Measurements from ENCODE around the gene NEK8. TPM values are rescaled to one million over a fixed set of nuclear protein-coding genes. Genes with fewer than 3 reads are reported as not detected.
A peak's percentile ranks its signal among the peaks of the same experiment; 100 is the strongest.

The NEK8 gene
- total and polyA plus RNA-seq, 9 of the 15 experiments (the other 6 are each of a cell fraction or from before 2014, with no cell fraction given): 0.98 to 16.6 (median 4.6) TPM

- TF ChIP-seq ZHX1 (conservative IDR thresholded peaks at IDR 0.05; ENCODE audit: low read length) (0 out of 2 replicates have a peak, but pooled peaks have one; percentile 37), JUN (IDR thresholded peaks at IDR 0.05; ENCODE audit: borderline replicate concordance, low read depth, low read length) (peak; percentile 67; the same call in 1 of the 2 replicates), JUN (CRISPR knock-in tag; IDR thresholded peaks at IDR 0.05; ENCODE audit: borderline replicate concordance) (0 out of 2 replicates have a peak, but pooled peaks have one; percentile 53), ZNF507 (tag; conservative IDR thresholded peaks at IDR 0.05) (no peak), ZNF668 (CRISPR knock-in tag; IDR thresholded peaks at IDR 0.05) (no peak), CBX5 (IDR thresholded peaks at IDR 0.05; ENCODE audit: borderline replicate concordance, low read depth) (peak; percentile 80; the same call in 1 of the 2 replicates), ARNT (IDR thresholded peaks at IDR 0.05) (peak; percentile 46 to 67; a peak in 2 of 4 replicates), HCFC1 (IDR thresholded peaks at IDR 0.05; ENCODE audit: low read depth, low read length) (peak; percentile 52), NFE2L1 (tag; IDR thresholded peaks at IDR 0.05; ENCODE audit: borderline replicate concordance, low read depth) (no peak), TCF3 (CRISPR knock-in tag; IDR thresholded peaks at IDR 0.05) (peak; percentile 23; the same call in 1 of the 2 replicates), CTBP1 (IDR thresholded peaks at IDR 0.05; ENCODE audit: borderline replicate concordance) (peak; percentile 86; the same call in 1 of the 2 replicates), PRPF4 (IDR thresholded peaks at IDR 0.05; ENCODE audit: insufficient read depth, low read depth, low read length, poor library complexity, severe bottlenecking) (peak; percentile 44), L3MBTL2 (IDR thresholded peaks at IDR 0.05) (peak; percentile 83), MAFF (IDR thresholded peaks at IDR 0.05; ENCODE audit: low read length) (no peak), SMAD1 (IDR thresholded peaks at IDR 0.05; ENCODE audit: low read depth, low read length, partially characterized antibody) (peak; percentile 66), CEBPG (CRISPR knock-in tag; IDR thresholded peaks at IDR 0.05) (peak; percentile 11; the same call in 1 of the 2 replicates), CEBPG (tag; conservative IDR thresholded peaks at IDR 0.05 in 1 of 2, IDR thresholded peaks at IDR 0.05 in 1 of 2) (no peak), CBFB (CRISPR knock-in tag; IDR thresholded peaks at IDR 0.05) (peak; percentile 70), TBL1XR1 (IDR thresholded peaks at IDR 0.05; ENCODE audit: low read length in 2 of 2) (peak; percentile 52 to 57; a peak in 2 of 4 replicates), ZNF76 (CRISPR knock-in tag; IDR thresholded peaks at IDR 0.05; ENCODE audit: borderline replicate concordance) (no peak)
- TF ChIP-seq, protein P1, sequence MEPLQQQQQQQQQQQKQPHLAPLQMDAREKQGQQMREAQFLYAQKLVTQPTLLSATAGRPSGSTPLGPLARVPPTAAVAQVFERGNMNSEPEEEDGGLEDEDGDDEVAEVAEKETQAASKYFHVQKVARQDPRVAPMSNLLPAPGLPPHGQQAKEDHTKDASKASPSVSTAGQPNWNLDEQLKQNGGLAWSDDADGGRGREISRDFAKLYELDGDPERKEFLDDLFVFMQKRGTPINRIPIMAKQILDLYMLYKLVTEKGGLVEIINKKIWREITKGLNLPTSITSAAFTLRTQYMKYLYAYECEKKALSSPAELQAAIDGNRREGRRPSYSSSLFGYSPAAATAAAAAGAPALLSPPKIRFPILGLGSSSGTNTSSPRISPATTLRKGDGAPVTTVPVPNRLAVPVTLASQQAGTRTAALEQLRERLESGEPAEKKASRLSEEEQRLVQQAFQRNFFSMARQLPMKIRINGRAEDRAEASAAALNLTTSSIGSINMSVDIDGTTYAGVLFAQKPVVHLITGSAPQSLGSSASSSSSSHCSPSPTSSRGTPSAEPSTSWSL (CRISPR knock-in tag; IDR thresholded peaks at IDR 0.05; ENCODE audit: borderline replicate concordance): no peak
- TF ChIP-seq, protein P2, sequence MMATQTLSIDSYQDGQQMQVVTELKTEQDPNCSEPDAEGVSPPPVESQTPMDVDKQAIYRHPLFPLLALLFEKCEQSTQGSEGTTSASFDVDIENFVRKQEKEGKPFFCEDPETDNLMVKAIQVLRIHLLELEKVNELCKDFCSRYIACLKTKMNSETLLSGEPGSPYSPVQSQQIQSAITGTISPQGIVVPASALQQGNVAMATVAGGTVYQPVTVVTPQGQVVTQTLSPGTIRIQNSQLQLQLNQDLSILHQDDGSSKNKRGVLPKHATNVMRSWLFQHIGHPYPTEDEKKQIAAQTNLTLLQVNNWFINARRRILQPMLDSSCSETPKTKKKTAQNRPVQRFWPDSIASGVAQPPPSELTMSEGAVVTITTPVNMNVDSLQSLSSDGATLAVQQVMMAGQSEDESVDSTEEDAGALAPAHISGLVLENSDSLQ (IDR thresholded peaks at IDR 0.05): peak; percentile 23
Measured at GRCh38 chr17:28726627-28727491, 1.7 kb upstream of the NEK8 start (continued).

Measured in K562 (cell line).